OCI-LY1 (cell line): Measurements from ENCODE around the gene KRTAP10-7.

Source experiments
- H2AFZ ChIP-seq: fragments of 200-600 bp; sonication (generic), shearing (Covaris generic); 2 replicates; pipeline ENCODE4 v1.6.0; 2014; ENCODE audit warnings: antibody characterized with exemption, mild to moderate bottlenecking, low read length
- H3F3A ChIP-seq: fragments of 200-600 bp; sonication (generic), shearing (Covaris generic); 2 replicates; pipeline ENCODE4 v1.6.0; 2014; ENCODE audit warnings: mild to moderate bottlenecking, antibody characterized with exemption, low read length, moderate library complexity; ENCODE audit not compliant: insufficient read depth
- H3K27ac ChIP-seq: fragments of 200-600 bp; sonication (generic); 2 replicates; pipeline ENCODE4 v1.5.1; 2014; ENCODE audit warnings: low read length, mixed run types, mild to moderate bottlenecking, low read depth; ENCODE audit not compliant: poor library complexity, severe bottlenecking
- H3K27me3 ChIP-seq: fragments of 200-600 bp; sonication (generic); 2 replicates; pipeline ENCODE4 v1.6.0; 2014; ENCODE audit warnings: antibody characterized with exemption, mild to moderate bottlenecking, low read length, moderate library complexity; ENCODE audit not compliant: insufficient read depth
- H3K36me3 ChIP-seq: fragments of 200-600 bp; sonication (generic); 2 replicates; pipeline ENCODE4 v1.6.1; 2014; ENCODE audit warnings: mild to moderate bottlenecking, antibody characterized with exemption, low read length, moderate library complexity, mixed read lengths; ENCODE audit not compliant: insufficient read depth
- H3K4me1 ChIP-seq: fragments of 200-600 bp; sonication (generic); 2 replicates; pipeline ENCODE4 v1.5.1; 2014; ENCODE audit warnings: mild to moderate bottlenecking, low read length, moderate library complexity; ENCODE audit not compliant: insufficient read depth, severe bottlenecking
- H3K4me2 ChIP-seq: fragments of 200-600 bp; sonication (generic), shearing (Covaris generic); 2 replicates; pipeline ENCODE4 v1.6.1; 2014; ENCODE audit warnings: low read length
- H3K4me3 ChIP-seq: fragments of 200-600 bp; sonication (generic); 2 replicates; pipeline ENCODE4 v1.5.1; 2014; ENCODE audit warnings: low read length, low read depth, mild to moderate bottlenecking, mixed read lengths; ENCODE audit not compliant: poor library complexity, severe bottlenecking
- H3K79me2 ChIP-seq: fragments of 200-600 bp; shearing (Covaris generic); 2 replicates; pipeline ENCODE4 v1.6.1; 2016; ENCODE audit warnings: mixed run types, low read length, mixed read lengths; ENCODE audit not compliant: insufficient read depth
- H3K9ac ChIP-seq: fragments of 200-600 bp; sonication (generic), shearing (Covaris generic); 2 replicates; pipeline ENCODE4 v1.6.1; 2014; ENCODE audit warnings: mild to moderate bottlenecking, low read length, mixed read lengths
- H3K9me2 ChIP-seq: fragments of 200-600 bp; sonication (generic), shearing (Covaris generic); 2 replicates; pipeline ENCODE4 v1.6.1; 2014; ENCODE audit warnings: low read depth, mild to moderate bottlenecking, low read length, mixed read lengths
- H3K9me3 ChIP-seq: fragments of 200-600 bp; shearing (Covaris generic); 2 replicates; pipeline ENCODE4 v1.6.1; 2014; ENCODE audit warnings: low read length, mixed read lengths
- H4K20me1 ChIP-seq: fragments of 200-600 bp; sonication (generic), shearing (Covaris generic); 2 replicates; pipeline ENCODE4 v1.6.0; 2016; ENCODE audit warnings: mild to moderate bottlenecking, low read length; ENCODE audit not compliant: insufficient read depth
- EZH2 ChIP-seq: fragments of 200-600 bp; sonication (generic), shearing (Covaris generic); IDR thresholded peaks from 2 replicates; pipeline ENCODE4 v1.8.0; 2017; ENCODE audit warnings: borderline replicate concordance, mixed run types, mild to moderate bottlenecking, antibody characterized with exemption, low read length, moderate library complexity, mixed read lengths
- TF ChIP-seq, protein P1 (sequence below): fragments of 200-600 bp; sonication (generic), shearing (Covaris generic); IDR thresholded peaks from 2 replicates; pipeline ENCODE4 v1.5.1; 2017; ENCODE audit warnings: mild to moderate bottlenecking, antibody characterized with exemption, low read length, moderate library complexity, mixed read lengths

The KRTAP10-7 gene

DNA sequence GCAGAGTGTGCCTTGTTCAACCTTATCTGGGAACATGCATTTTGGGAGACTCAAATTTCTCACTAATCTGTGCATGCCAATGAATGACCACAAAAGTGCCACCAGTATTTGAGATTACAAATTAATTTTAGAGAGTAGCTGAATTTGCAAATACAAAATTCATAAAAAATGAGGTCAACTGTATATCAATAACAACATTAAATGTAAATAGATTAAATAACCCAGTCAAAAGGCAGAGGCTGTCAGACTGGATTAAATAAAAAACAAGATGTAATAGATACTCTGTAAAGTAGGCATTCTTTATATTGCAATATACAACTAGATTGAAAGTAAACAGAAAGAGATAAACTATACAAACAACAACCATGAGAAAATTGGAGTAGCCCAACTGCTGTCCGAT lies 36.3 kb upstream of the KRTAP10-7 start:
- Histone ChIP-seq H3K27ac (no peak overlapping the region), H4K20me1 (no peaks in the 10 kb centered on the region), H3K36me3 (no peaks in the 10 kb centered on the region), H3K9me3 (no peaks in the 10 kb centered on the region), H3K4me1 (no peaks in the 10 kb centered on the region), H3F3A (no peaks in the 10 kb centered on the region), H3K4me3 (no peak overlapping the region), H3K9ac (no peak overlapping the region), H3K9me2 (no peaks in the 10 kb centered on the region), H3K27me3 (no peaks in the 10 kb centered on the region), H3K4me2 (no peak overlapping the region), H3K79me2 (no peaks in the 10 kb centered on the region), H2AFZ (no peak overlapping the region)
- TF ChIP-seq, protein P1, sequence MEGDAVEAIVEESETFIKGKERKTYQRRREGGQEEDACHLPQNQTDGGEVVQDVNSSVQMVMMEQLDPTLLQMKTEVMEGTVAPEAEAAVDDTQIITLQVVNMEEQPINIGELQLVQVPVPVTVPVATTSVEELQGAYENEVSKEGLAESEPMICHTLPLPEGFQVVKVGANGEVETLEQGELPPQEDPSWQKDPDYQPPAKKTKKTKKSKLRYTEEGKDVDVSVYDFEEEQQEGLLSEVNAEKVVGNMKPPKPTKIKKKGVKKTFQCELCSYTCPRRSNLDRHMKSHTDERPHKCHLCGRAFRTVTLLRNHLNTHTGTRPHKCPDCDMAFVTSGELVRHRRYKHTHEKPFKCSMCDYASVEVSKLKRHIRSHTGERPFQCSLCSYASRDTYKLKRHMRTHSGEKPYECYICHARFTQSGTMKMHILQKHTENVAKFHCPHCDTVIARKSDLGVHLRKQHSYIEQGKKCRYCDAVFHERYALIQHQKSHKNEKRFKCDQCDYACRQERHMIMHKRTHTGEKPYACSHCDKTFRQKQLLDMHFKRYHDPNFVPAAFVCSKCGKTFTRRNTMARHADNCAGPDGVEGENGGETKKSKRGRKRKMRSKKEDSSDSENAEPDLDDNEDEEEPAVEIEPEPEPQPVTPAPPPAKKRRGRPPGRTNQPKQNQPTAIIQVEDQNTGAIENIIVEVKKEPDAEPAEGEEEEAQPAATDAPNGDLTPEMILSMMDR: no peak
- TF ChIP-seq EZH2: no peak

DNA sequence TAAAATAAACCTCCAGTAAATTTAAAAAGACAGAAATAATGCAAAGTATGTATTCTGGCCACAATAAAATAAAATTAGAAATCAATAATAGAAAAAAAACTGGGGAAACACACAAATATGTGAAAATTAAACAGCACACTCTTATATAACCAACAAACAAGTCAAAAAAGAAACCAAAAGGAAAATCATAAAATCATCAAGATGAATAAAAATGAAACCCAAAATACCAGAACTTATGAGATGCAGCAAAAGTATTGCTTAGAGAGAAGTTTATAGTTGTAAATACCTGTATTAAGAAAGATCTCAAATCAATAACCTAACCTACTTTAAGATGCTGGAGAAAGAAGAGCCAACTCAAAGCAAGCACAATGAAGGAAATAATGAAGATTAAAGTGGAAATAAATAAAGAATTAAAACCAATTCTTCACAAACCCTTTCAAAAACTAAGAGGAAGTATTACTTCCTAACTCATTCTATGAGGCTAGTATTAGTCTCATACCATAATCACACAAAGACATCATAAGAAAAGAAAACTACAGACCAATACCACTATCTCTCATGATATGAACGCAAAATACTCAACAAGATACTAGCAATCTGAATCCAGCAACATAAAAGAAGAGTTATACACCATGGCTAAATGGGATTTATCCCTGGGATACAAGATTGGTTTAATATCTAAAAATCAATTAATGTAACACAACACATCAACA lies 35.4 kb upstream of the KRTAP10-7 start:
- H3K36me3 ChIP-seq: no peaks in the 10 kb centered on the region
- TF ChIP-seq EZH2: no peak
- TF ChIP-seq, protein P1: no peak
- H2AFZ ChIP-seq: no peak overlapping the region
- peaks cover 8% of the 10 kb centered on the region; the same call in 1 of the 2 replicates for H3K27me3 ChIP-seq
- H3K9me2 ChIP-seq: no peaks in the 10 kb centered on the region
- H3K9me3 ChIP-seq: no peaks in the 10 kb centered on the region
- no peaks in the 10 kb centered on the region for H3K4me1 ChIP-seq
- no peak overlapping the region for H3K9ac ChIP-seq
- no peak overlapping the region for H3K4me3 ChIP-seq
- no peak overlapping the region for H3K27ac ChIP-seq
- no peaks in the 10 kb centered on the region for H3K79me2 ChIP-seq
- H3F3A ChIP-seq: no peaks in the 10 kb centered on the region
- H3K4me2 ChIP-seq: no peak overlapping the region
- no peaks in the 10 kb centered on the region for H4K20me1 ChIP-seq

DNA sequence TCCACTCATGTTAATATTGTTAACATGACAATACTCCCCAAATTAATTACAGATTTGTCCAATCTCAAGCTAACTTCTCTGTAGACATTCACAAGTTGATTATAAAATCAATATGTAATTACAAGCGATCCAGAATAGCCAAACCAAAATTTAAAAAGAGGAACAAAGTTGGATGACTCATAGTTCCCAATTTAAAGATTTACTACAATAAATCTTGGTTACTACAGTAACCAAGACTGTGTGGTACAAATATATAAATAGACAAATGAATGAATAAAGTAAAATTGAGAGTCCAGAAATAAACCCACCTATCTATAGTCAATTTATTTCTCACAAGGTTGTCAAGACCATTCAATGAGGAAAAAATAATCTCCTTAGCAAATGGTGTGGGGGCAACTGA lies 34.0 kb upstream of the KRTAP10-7 start:
- no peak overlapping the region for H3K4me2 ChIP-seq
- H3K9ac ChIP-seq: no peak overlapping the region
- H2AFZ ChIP-seq: no peak overlapping the region
- no peaks in the 10 kb centered on the region for H3K4me1 ChIP-seq
- no peaks in the 10 kb centered on the region for H3K36me3 ChIP-seq
- no peak overlapping the region for H3K4me3 ChIP-seq
- H3K27me3 ChIP-seq: peaks cover 8% of the 10 kb centered on the region; the same call in 1 of the 2 replicates
- H3F3A ChIP-seq: no peaks in the 10 kb centered on the region
- TF ChIP-seq, protein P1: no peak
- no peak for TF ChIP-seq EZH2
- no peaks in the 10 kb centered on the region for H3K9me2 ChIP-seq
- no peaks in the 10 kb centered on the region for H3K79me2 ChIP-seq
- H4K20me1 ChIP-seq: no peaks in the 10 kb centered on the region
- H3K27ac ChIP-seq: no peak overlapping the region
- H3K9me3 ChIP-seq: no peaks in the 10 kb centered on the region
